NCI-H2107 treated with DMSO at 0.1 percent for 48 hours (cell line): Measurements from ENCODE around the gene SETD6.

Experiments used
- DNase-seq: peaks from one replicate; lab custom pipeline; 2025; ENCODE audit not compliant: unreplicated experiment; lab: John Stamatoyannopoulos, UW

SETD6 gene

DNA sequence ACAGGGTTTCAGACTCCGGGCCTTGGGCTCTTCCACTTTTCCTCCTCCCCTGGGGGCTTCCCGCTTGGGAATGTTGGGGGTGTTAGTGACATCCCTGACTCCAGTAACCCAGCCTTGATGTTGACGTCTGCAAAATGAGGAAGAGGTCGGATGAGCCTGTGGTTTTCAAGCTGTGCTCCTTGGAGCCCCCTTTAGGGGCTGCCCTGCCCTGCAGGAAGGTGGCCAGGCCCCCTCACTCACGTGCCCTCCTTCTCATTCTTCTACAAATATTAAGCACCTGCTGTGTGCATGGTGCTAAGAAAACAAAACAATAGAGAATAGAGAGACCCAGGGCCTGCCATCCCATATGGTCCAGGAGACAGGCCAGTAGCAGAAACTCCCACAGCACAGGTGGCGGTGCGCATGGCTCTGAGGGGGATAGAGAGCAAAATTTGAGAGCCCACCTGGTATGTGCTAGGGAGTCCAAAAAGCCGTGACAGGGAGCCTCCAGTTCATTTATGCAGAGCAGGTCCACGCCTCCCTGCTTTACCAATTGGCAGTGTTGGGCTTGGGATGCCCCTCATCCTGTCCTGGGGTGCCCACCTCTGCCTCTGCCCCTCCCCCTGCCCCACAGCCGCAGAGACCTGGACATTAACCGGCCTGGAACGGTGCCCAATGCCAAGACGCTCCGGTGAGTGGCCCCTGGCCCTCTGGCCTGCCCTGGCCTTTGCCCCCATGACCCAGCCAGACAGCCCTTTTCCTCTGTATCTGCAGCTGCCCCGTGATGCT is 7.9 kb upstream of the SETD6 start:
- no peak for DNase-seq

DNA sequence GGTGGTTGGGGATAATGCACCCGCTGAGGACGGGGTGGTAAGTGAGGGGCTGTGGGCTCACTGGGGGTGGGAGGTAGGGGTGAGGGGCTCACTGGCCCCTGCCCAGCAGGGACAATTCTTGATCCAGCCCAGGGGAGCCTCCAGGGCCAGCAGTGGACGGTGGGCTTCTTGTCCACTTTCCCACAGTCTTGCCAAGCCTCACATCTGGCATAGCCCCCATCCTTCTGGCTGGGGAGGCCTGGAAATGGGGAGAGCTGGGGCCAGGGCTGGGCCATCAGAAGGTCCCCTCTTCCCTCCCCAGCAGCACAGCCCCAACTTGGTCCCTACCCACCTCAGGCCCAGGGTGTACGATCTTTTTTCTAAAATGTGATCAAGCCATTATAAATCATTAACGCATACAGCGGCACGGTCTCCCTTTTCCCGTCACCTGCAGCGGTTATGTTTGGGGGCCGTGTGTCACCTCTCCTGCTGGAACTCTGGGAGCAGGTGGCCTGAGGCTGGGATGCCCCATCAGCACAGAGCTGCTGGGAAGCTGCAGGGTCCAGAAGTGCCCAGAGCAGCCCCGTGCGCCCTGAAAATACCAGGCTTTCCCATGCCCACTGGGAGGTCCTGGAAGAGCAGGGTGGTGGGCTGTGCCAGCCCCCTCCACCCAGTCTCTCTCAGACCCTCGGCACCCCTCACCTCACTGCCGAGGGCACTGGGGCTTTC is 7.2 kb upstream of the SETD6 start:
- no peak for DNase-seq

DNA sequence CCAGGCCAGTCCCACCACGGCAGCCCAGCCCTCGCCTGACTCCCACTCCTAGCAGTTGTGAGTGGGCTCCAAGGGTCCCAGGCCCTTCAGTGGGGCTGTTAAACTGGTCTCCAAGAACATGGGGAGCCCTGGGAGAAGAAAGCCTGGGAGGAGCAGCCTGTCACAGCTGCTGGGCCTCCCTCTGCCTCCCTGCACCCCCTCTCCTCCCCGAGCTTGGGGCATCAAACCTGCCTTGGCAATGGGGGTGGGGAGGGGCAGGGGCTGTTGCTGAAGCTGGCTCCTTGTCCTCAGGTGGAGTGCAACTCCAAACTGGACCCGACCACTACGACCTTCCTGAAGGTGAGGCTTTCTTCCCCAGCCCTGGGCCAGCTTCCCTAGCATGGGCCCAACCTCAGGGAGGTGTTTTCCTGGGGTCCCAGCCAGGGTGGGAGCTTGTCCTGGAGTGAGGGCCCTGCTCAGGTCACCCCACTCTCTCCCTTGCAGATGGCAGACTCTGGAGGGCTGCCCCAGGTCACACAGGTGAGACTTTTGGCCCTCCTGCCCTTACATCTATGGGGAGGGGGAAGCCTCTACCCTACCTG is 6.6 kb upstream of the SETD6 start:
- DNase-seq: no peak

- DNase-seq: no peak
These were observed 5.8 kb upstream of the SETD6 start for GRCh38 chr16:58509256-58510096.

GRCh38 chr16:58510097-58510775 is 5.1 kb upstream of the SETD6 start:
- no peak for DNase-seq

DNA sequence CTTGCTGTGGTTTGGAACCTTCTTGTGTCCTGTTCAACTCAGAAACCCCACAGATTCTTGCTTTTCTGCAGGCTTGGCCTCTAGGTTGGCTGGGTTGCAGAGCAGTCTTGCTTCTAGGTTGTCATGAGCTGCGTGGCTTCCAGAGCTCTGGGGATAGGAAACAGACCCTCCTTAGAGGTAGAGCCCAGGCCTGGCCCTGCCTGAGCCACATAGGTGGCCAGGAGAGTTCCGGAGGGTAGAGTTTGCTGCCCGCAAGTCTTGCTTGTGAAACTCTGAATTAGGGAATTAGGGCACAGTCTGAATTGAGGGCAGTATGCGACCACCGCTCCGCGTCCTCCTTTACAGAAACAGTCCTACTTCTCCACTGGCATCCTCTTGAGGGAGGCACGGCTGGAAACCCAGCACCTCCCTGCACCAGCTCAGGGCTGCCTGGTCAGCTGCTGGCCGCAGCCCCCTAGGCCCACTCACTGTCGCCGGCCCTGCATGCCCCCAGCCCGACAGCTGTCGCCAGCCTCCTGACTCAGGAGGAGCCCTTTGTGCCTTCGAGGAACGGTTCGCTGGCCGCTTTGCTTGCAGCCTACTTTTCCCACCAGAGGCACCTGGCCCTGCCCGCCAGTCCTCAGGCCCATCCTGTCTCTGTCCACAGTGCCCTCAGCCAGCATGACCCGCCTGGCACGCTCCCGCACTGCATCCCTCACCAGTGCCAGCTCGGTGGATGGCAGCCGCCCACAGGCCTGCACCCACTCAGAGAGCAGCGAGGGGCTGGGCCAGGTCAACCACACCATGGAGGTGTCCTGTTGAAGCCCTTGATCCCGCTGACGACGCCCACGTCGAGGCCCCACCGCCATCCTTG is 4.3 kb upstream of the SETD6 start:
- no peak for DNase-seq

DNA sequence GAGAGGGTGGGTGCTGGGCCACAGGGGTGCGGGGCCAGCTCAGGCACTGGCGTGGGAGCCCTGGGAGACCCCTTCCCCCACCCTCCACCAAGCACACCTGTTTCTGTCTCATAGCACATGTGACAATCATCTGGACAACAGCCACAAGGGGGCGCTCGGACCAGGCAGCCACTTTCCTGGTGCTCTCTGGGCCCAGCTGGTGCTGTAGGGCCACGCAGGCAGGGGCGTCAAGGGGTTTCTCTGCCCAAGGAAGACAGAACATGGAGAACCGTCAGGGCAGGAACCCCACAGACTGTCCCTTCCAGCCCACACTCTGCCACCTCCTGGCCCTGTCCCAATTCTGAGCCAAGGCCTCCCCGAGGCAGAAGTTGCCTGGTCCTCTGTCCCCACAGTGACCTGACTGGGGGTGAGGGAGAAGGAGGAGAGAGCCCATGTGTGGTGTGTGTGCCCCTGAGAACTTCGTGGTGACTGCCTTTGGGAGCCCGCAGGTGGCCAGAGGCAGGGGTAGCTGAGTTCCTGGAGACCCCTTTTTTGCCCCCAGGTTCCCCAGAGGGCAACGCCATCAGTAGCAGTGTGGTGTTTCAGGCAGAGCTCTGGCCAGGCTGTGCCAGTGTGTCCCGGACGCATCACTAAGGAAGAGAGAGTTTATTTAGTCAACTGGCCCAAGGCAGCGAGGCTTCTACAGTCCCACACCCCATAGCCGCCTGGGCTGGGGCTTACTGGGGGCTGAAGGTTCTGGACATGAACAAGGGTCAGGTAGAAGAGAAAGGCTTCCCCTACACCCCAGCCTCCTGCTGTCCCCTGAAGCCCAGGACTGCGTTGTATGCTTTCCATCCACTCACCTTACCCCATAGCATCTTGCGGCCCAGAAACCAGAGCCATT is 3.1 kb upstream of the SETD6 start:
- DNase-seq: peak; percentile 21

DNA sequence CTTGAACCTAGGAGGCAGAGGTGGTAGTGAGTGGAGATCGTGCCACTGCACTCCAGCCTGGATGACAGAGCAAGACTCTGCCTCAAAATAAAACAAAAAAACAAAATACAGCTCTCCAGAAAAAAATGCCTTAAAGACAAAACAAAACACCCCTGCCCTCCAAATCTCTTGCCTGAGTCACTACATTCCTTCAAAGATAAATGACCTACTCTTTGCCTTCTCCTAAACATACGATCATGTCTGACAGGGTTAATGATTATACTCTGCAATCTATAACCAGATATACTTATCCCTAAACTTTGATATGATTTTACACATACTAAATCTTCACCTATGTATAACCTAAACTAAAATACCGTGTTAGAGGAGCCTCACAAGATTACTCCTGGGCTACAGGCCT is 1.4 kb upstream of the SETD6 start:
- no peak for DNase-seq

GRCh38 chr16:58515871-58516767 is 802 bp downstream of the SETD6 start:
- no peak for DNase-seq

- DNase-seq: no peak
These were observed 1.4 kb downstream of the SETD6 start for GRCh38 chr16:58516768-58517107.

- DNase-seq: no peak
These were observed 3.0 kb downstream of the SETD6 start for GRCh38 chr16:58518083-58518979.

DNA sequence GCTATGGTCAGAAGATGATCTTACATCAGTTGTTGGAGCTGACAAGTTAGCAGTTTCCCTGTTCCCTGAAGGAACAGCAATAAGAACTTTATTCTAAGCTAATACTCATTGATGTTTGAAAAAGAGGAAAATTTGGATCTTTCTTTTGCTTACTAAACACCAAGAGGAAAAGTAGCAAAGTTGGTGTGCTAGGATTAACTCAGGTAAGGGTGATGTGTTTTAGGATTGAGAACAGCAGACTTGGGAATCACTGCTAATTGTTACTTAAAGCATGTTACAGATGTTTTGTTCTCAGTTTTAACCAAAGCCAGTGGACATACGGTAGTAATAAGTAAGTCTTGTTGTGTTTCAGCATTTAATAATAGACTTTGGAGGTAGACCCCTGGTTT is 3.7 kb downstream of the SETD6 start:
- no peak for DNase-seq

- DNase-seq: no peak
These were observed 4.4 kb downstream of the SETD6 start for GRCh38 chr16:58519707-58520106.

DNA sequence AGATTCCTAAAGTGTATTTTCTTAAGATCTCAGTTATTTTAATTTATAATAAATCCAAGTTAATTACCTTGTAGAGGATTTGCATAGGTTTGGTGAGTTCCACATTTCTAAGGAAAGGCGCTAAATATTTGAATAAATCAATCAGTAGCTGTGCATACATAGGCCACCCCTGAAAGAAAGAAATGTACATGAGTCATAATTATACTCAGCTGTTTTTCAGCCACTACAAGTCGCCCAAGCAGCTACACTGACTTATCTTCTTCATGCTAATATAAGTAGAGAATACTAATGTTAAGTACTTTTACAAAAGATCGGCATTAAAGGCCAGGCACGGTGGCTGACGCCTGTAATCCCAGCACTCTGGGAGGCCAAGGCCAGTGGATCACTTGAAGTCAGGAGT is 14.9 kb downstream of the SETD6 start:
- DNase-seq: no peak

GRCh38 chr16:58532414-58532813 is 17.1 kb downstream of the SETD6 start:
- no peak for DNase-seq

GRCh38 chr16:58533751-58534470 is 18.6 kb downstream of the SETD6 start:
- no peak for DNase-seq
